ENCODE results near the gene NDUFAF5.

NDUFAF5 gene

DNA sequence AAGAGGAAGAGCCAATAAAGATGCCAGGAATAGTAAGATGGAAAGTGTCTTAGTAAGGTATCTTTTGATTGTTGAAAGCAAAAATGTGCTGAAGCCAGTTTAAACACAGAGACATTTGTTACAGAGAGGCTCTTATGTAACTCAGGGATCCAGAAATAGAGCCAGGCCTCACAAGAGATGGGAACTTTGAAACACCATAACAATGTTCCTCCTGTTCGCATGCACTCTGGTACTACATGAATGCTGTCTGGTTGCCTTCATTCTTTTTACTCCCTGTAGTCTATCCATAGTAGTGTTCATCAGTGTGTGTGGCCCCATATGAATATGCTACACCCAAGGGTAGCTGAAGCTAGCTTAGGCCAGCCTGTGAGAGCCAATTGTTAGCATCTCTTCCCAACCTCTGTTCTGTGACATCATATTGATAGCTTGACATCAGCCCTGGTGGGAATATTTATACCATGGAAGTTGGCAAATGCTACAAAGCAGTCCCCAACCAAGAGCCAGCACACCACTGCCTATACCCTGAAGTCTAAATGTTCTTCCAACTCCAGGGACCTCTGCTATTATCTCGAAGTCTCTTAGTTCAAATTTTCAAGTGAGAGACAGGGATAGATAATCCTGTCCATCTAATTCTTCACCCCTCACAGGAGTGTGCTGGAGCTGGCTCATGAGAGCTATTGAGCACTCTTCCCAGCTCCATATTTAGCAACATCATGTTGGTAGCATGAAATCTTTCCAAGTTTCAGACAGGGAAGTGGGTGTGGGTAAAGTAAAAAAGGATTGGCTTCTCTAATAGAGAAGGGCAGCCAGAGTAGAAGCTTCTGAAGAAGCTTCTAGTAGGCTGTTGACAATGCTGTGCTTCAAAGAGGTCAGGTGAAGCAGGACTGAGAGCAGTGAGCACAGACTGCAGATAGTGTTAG lies 7.0 kb downstream of the NDUFAF5 start:
- no peak overlapping the region for H3K4me3 ChIP-seq (ENCODE audit: low read depth in 1 of 2, low read length in 1 of 2)
- no peak for TF ChIP-seq CTCF (IDR thresholded peaks at IDR 0.05)
- H3K36me3 ChIP-seq, result peaks cover 69% of the 10 kb centered on the region
- H3K9me3 ChIP-seq, result no peaks in the 10 kb centered on the region
- H3K27me3 ChIP-seq, result no peaks in the 10 kb centered on the region
- H3K4me1 ChIP-seq (ENCODE audit: control insufficient read depth in 1 of 2, insufficient read depth in 1 of 2, low read depth in 1 of 2, low read length in 1 of 2), result peaks cover 11 to 13% of the 10 kb centered on the region in 2 experiments
- H3K27ac ChIP-seq, result no peak overlapping the region

GRCh38 chr20:13793001-13793400 lies 8.2 kb downstream of the NDUFAF5 start:
- no peaks in the 10 kb centered on the region for H3K27me3 ChIP-seq
- H3K9me3 ChIP-seq, result no peaks in the 10 kb centered on the region
- H3K4me1 ChIP-seq (ENCODE audit: control insufficient read depth in 1 of 2, insufficient read depth in 1 of 2, low read depth in 1 of 2, low read length in 1 of 2), result peaks cover 4 to 5% of the 10 kb centered on the region in 2 experiments
- no peak for TF ChIP-seq CTCF (IDR thresholded peaks at IDR 0.05)
- peaks cover 81% of the 10 kb centered on the region for H3K36me3 ChIP-seq
- no peak overlapping the region for H3K27ac ChIP-seq
- H3K4me3 ChIP-seq (ENCODE audit: low read depth in 1 of 2, low read length in 1 of 2), result no peak overlapping the region

- TF ChIP-seq CTCF (IDR thresholded peaks at IDR 0.05), result no peak
- Histone ChIP-seq H3K4me1 (ENCODE audit: control insufficient read depth in 1 of 2, insufficient read depth in 1 of 2, low read depth in 1 of 2, low read length in 1 of 2) (no peaks in the 10 kb centered on the region), H3K27ac (no peak overlapping the region), H3K27me3 (no peaks in the 10 kb centered on the region), H3K4me3 (ENCODE audit: low read depth in 1 of 2, low read length in 1 of 2) (no peak overlapping the region), H3K9me3 (no peaks in the 10 kb centered on the region), H3K36me3 (peaks cover 94% of the 10 kb centered on the region)
Measured at GRCh38 chr20:13794667-13795066, 9.8 kb downstream of the NDUFAF5 start.

DNA sequence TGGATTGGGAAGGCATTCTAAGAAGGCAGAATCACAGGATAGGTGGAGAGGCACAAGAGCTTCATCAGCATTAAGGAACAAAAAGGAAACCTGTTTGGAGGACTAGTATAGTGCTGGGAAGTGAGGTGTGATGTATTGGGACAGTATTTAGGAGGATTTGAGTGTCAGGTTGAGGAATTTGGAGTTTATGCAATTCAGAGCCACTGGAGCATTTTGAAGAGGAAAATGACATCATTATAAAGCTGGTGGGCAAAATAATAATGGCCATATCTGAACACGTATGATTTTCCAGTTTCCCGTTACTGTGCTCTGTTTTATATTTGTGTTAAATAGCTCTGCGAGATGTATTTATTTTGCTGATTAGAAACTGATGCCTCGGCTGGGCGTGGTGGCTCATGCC lies 14.2 kb downstream of the NDUFAF5 start:
- Histone ChIP-seq H3K27ac (no peak overlapping the region), H3K27me3 (no peaks in the 10 kb centered on the region), H3K36me3 (peaks cover 98% of the 10 kb centered on the region), H3K4me1 (ENCODE audit: control insufficient read depth in 1 of 2, insufficient read depth in 1 of 2, low read depth in 1 of 2, low read length in 1 of 2) (no peaks in the 10 kb centered on the region), H3K4me3 (ENCODE audit: low read depth in 1 of 2, low read length in 1 of 2) (no peak overlapping the region), H3K9me3 (no peaks in the 10 kb centered on the region)
- no peak for TF ChIP-seq CTCF (IDR thresholded peaks at IDR 0.05)

DNA sequence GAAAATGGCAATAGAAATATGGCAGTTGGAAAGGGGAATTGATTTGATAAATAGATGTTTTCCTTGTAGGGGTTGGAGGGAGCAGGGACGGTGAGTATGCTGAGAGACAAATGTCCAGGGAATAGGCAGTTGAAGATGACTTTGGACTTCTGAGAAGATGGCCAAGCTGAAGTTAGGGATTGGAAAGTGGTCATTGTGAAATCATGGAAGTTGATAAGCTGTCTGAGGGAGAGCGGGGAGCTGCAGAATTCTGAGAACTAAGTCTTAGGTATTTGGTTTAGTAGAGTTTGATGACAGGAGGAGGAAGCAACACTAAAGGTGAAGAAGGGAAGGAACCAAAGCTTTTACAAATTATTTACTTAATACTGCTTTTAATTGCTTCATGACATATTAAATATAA lies 15.1 kb downstream of the NDUFAF5 start:
- Histone ChIP-seq H3K4me1 (ENCODE audit: control insufficient read depth in 1 of 2, insufficient read depth in 1 of 2, low read depth in 1 of 2, low read length in 1 of 2) (no peaks in the 10 kb centered on the region), H3K27me3 (no peaks in the 10 kb centered on the region), H3K27ac (no peak overlapping the region), H3K36me3 (peaks cover 98% of the 10 kb centered on the region), H3K4me3 (ENCODE audit: low read depth in 1 of 2, low read length in 1 of 2) (no peak overlapping the region), H3K9me3 (no peaks in the 10 kb centered on the region)
- no peak for TF ChIP-seq CTCF (IDR thresholded peaks at IDR 0.05)
